Measurements from ENCODE around the gene GUCY2C.

DNA sequence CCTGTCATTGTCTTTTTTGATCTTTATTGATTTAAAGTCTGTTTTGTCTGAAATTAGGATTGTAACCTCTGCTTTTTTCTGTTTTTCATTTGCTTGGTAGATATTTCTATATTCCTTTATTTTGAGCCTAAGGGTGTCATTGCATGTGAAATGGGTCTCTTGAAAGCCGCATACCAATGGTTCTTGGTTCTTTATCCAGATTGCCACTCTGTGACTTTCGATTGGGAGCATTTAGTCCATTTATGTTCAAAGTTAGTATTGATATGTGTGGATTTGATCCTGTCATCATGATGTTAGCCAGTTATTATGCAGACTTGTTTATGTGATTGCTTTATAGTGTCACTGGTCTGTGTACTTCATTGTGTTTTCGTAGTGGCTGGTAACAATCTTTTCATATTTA lies 98.9 kb downstream of the GUCY2C start:
- TF ChIP-seq, protein P1, sequence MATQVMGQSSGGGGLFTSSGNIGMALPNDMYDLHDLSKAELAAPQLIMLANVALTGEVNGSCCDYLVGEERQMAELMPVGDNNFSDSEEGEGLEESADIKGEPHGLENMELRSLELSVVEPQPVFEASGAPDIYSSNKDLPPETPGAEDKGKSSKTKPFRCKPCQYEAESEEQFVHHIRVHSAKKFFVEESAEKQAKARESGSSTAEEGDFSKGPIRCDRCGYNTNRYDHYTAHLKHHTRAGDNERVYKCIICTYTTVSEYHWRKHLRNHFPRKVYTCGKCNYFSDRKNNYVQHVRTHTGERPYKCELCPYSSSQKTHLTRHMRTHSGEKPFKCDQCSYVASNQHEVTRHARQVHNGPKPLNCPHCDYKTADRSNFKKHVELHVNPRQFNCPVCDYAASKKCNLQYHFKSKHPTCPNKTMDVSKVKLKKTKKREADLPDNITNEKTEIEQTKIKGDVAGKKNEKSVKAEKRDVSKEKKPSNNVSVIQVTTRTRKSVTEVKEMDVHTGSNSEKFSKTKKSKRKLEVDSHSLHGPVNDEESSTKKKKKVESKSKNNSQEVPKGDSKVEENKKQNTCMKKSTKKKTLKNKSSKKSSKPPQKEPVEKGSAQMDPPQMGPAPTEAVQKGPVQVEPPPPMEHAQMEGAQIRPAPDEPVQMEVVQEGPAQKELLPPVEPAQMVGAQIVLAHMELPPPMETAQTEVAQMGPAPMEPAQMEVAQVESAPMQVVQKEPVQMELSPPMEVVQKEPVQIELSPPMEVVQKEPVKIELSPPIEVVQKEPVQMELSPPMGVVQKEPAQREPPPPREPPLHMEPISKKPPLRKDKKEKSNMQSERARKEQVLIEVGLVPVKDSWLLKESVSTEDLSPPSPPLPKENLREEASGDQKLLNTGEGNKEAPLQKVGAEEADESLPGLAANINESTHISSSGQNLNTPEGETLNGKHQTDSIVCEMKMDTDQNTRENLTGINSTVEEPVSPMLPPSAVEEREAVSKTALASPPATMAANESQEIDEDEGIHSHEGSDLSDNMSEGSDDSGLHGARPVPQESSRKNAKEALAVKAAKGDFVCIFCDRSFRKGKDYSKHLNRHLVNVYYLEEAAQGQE (IDR thresholded peaks at IDR 0.05; ENCODE audit: low read depth), result no peak
- TF ChIP-seq EP300 (IDR thresholded peaks at IDR 0.05; ENCODE audit: borderline replicate concordance) (no peak), RAD21 (IDR thresholded peaks at IDR 0.05; ENCODE audit: low read depth) (no peak), TAF1 (IDR thresholded peaks at IDR 0.05; ENCODE audit: low read depth) (no peak), EGR1 (IDR thresholded peaks at IDR 0.05) (no peak), YY1 (IDR thresholded peaks at IDR 0.05; ENCODE audit: low read depth) (no peak), TEAD4 (IDR thresholded peaks at IDR 0.05) (no peak), TCF12 (IDR thresholded peaks at IDR 0.05; ENCODE audit: low read depth) (no peak), CREB1 (IDR thresholded peaks at IDR 0.05; ENCODE audit: low read depth) (no peak), FOXM1 (IDR thresholded peaks at IDR 0.05; ENCODE audit: borderline replicate concordance, low read depth) (no peak), ZBTB7A (IDR thresholded peaks at IDR 0.05; ENCODE audit: low read depth) (no peak), CEBPB (IDR thresholded peaks at IDR 0.05) (no peak)
- TF ChIP-seq, protein P2, sequence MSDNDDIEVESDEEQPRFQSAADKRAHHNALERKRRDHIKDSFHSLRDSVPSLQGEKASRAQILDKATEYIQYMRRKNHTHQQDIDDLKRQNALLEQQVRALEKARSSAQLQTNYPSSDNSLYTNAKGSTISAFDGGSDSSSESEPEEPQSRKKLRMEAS (IDR thresholded peaks at IDR 0.05), result no peak

Measured in Ishikawa (cell line).